SHP77 (cell line): Measurements from ENCODE around the gene ABCA13.
"Not testable (repeated sequence)": the region's sequence is repeated elsewhere in the genome, so short reads cannot be mapped to it uniquely, and the experiment has no call there.

Source experiments
- DNase-seq, 2 experiments: peaks; one replicate each; lab custom pipeline; 2025; lab: John Stamatoyannopoulos, UW

Gene ABCA13

DNA sequence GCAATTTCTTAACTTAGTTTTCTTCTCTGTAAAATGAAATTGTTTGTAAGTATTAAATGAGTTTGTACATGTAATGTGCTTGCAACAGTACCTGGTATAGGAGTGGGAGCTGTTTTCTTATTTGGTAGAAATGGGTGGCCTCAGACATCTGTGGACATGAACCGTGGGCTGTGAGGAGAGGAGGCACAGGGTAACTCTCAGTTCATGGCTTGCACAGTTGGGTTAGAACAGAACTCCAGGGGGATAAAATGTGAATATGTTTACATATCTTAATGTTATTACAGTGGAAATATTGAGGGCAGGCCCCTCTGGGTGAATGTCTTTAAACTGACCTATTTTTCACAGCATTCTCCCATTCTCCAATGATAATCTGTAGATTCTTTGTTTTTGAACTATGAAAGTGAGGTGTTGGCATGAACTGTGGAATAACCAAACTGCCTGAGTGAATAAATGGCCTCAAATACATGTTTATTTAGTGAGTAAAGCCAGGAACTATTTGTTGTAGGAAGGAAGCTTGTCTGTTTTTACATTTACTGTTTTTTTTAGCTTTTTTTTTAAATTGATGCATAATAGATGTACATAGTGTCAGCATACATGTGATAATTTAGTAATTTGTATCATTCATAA, 2.6 kb downstream of the ABCA13 start:
- DNase-seq: no peak

DNA sequence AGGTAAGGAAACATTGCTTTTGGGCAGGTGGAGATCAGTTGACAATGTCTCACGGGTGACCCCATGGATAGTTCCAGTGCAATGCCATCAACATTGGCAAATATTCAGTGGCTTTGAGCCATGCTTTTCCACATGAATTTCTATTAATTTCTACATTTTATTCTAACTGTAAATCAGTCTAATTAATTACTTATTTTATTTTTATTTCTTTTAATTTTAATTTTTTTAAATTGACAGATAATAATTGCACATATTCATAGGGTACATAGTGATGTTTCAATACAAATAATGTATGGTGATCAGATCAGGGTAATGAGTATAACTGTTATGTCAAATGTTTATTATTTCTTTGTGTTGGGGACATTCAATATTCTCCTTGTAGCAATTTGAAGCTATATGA, 3.8 kb downstream of the ABCA13 start:
- no peak for DNase-seq

DNA sequence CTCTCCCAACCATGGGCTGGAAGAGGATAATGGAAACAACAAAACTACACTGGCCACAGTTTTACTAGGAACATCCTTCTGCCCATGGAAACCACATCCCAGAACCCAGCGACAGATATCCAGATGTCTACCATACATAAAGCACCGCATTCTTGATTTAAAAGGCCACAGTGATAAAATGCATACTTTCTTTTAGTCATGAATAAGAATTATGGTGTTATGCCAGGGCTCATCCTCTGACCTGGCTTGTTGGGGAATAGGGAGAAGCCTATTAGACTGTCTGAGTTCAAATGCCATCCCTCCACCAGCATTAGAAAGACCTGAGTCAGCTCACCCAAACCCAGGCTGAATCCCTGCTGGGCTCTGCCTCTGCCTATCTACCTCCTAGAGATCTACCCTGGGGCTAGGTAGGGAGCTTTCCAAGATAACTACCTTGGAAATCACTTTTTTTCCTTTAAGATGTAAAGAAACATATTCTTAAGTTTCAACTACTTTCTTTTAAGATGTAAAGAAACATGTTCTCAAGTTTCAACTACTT, 5.2 kb downstream of the ABCA13 start:
- no peak for DNase-seq

DNA sequence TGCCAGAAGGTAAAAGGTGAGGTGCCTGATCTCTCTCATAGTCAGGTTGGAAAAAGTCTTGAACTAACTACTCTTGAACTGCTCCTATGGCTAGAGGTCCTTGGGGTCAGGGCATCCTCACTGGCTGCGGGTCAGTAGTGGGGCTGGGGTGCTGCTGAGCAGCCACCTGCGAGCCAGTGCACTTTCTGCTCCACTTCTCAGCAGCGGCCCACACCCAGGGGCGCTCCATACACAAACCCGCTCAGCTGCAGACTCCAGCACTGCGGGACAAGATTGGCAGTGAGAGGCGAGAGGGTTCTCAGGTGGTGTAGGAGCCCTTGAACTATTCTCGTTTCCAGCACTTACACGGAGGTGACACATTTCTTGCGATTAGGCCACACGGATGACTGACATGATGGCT, 6.0 kb downstream of the ABCA13 start:
- no peak for DNase-seq

DNA sequence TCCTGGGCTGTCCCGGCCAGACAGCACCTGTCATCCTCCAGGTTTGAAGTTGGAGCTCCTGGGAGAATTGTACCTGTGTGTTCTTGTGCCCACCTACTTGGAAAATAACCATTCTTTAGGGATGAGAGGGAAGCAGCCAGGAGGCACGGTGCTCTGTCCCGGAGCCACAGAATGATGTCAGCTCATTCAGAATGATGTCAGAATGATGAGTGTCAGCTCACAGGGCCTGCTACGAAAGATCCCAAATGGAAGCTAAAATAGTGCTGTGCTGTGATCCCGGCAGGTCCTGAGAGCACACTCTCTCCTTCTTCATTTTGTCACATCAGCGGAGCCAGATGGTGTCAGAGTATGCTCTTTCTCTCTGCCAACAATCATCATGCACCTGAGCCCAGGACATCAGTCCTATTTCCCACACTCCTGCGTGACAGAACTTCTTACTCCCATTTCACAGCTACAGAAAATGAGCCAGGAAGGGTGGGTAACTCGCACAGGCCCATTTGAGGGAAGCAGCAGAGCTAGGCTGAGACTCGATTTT, 8.3 kb downstream of the ABCA13 start:
- no peak for DNase-seq

DNA sequence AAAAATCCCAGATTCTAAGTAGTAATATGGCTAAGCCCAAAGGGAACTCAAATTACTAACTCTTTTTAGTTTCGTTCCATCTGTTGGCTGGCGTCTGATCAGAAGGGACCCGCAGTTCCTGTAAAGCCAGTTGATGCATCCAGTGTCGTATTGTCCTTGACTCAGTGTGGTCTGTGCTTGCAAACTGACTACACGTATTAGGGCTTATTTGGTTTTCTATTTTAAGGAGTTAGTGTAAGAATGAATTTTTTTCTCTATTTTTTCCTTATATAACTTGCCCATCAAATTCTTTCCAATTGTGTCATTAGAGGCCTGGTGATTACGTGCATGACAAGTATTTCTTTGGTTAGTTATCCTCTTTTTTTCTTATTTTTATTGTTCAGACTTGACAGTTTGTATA, 9.7 kb downstream of the ABCA13 start:
- no peak for DNase-seq

DNA sequence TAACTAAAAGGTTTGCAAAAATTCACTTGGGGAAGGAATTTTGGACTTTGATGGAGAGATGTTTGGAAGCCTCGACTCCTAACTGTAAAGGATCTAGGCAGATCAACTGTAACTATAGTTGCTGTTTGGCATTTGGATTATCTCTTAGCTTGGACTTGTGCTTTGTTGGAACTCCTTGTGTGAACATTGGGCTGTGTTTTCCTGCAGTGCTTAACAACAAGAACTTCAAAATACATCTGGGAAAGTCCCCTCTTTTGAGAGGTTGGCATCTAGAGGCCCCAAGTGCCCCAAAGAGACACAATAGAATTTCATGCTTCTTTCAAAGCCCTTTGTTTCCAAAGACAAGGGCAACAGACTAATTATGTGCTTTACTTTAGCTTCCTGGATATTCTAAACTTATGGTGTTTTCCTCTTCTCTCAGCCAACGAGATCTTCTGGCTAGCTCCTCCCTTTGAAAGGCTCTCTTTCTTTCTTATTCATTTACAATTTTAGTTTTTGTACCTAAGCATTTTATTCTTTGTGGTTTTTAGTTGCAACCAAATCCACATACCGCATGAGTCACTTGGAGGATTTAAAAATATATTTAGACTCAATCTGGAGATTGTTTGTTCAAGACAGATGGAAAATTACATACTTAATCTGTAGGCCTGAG, 11.6 kb downstream of the ABCA13 start:
- DNase-seq: no peak

DNA sequence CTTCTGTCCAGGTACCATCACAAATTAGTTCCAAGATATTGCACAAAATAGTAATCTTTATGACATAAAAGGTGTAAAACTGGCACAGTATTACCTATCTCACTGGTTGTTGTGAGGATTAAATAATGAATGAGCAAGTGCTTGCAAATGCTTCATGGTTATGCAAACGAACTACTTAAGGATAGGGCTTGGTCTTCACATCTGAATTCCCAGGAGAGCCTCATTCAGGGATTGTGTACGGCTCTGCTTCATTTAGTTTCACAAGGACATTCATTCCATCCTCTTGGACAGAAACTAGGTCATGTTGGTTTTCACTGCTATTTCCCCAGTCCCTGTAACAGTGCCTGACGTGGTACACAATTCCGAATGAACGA, 12.1 kb downstream of the ABCA13 start:
- no peak for DNase-seq

DNA sequence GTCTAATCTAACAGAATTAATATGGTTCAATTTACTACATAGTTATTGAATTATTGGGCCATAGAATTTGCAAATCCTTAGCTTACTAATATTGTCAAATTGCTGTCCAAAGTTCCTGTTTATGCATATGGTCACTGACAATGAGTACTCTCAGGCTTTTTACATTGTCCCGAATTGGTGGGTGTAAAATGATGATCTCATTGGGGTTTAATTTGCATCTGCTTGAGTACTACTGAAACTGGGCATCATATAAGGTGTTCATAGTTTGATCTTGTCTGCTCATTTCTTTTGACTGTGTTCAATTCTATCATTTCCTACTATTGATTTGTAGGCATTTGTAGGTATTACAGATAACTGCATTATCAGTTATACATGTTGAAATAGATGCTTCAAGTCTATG, 12.7 kb downstream of the ABCA13 start:
- DNase-seq: no peak

DNA sequence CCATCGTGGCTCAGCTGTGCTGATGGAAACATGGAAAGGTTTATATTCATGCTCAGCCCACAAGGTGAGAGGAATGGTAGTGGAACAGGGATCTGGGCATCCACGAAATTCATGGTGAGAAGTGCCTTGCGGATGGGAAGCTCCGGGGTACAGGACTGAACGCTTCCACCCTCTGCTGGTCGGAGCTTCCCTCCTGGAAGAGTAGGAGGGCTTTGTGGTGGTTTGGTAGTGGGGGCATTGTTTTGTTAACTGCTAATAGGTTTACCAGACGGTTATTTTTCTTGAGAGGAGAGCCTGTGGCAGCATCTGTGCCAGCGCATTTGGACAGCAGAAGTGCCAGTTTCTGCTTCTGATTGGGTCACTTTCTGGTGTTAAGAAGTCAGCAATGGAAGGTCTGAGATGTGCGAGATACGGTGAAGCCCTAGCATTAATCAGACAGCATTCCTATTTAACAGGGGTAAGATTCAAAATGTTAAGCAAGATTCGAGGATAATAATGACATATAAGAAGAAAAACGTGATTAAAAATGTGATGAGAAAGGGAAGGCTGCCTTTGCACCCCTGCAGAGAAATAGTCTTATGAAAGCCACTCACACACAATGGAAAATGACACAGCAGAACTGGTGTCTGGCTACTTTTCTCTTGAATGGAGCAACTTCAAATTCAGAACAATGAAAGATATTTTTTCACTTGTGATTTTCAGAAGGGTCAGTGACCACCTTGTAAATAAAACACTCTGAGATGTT, 17.7 kb downstream of the ABCA13 start:
- DNase-seq: no peak

DNA sequence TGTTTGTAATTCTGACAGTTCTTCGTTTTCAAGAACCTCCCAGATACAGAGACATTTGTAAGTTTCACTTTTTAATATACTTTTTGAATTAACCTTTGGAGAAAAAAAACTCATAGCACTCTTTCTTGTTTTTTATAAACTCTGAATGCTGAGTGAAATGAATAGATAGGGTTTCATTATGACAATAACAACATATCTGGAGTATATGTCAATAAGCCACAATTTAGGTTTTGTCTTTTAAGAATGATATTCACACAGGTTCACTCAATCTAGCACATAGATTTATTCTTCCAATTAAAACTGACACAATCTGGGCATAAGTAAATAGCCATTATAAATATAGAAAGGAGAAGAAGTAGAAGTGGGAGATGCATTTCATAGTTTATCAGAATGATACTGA, 21.7 kb downstream of the ABCA13 start:
- no peak for DNase-seq

DNA sequence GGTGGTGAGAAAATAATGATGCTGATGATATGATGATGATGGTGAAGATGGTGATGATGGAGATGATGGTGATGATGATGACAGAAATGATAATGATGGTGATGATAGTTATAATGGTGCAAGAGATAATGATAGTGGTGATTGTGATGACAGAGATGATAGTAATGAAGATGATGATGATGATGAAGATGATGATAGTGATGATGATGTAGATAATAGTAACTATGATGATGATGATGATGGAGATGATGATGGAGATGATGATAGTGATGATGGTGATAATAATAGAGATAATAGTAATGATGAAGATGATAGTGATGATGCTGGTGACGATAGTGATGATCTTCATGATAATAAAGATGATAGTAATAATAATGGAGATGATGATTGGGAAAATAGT, 22.2 kb downstream of the ABCA13 start:
- DNase-seq: no peak

DNA sequence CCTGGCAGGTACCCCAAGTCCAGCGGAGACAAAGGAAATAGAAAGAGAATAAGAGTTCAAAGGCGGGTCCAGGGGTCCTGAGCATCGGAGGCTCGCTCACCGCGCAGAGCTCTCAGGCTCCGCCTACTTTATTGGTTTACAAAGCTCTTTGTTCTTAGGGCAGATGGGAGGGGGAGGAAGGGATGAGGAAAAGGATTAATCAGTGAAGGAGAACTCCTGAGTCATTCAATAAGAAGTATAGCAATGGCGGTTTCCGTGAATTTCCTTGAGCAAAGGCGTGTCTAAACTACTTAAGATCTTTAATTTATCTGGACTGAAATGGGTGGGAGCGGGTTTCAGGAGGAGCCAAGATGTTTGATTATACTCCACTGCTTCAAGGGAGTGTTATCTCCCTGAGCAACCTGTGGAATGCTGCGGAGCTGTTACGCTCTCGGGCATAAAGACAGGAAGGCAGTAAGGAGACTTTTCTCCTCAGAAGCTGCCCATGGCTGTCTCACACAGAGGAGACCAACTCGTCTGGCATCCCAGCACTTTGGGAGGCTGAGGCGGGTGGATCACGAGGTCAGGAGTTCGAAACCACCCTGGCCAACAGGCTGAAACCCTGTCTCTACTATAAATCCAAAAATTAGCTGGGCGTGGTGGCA, 29.8 kb downstream of the ABCA13 start:
- not testable (repeated sequence) for DNase-seq

DNA sequence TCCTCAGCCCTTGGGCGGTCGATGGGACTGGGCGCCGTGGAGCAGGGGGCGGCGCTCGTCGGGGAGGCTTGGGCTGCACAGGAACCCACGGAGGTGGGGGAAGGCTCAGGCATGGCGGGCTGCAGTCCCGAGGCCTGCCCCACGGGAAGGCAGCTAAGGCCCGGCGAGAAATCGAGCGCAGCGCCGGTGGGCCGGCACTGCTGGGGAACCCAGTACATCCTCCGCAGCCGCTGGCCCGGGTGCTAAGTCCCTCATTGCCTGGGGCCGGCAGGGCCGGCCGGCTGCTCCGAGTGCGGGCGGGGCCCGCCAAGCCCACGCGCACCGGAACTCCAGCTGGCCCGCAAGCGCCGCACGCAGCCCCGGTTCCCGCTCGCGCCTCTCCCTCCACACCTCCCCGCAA, 31.7 kb downstream of the ABCA13 start:
- DNase-seq: not testable (repeated sequence)

DNA sequence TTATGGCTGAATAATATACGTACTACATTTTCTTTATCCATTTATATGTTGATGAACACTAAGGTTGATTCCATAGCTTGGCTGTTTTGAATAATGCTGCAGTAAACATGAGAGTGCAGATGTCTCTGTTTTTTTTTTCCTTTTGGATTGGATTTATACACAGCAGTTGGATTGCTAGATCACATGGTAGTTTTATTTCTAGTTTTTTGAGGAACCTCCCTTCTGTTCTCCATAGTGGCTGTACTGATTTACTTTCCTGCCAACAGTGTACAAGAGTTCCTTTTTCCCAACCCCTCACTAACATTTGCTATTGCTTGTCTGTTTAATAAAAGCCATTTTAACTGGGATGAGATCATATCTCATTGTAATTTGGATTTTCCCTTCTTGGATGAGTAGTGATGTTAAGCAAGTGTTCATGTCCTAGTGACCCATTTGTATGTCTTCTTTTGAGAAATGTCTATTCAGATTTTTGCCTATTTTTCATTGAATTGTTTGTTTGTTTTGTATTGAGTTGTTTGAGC, 36.0 kb downstream of the ABCA13 start:
- DNase-seq: no peak

DNA sequence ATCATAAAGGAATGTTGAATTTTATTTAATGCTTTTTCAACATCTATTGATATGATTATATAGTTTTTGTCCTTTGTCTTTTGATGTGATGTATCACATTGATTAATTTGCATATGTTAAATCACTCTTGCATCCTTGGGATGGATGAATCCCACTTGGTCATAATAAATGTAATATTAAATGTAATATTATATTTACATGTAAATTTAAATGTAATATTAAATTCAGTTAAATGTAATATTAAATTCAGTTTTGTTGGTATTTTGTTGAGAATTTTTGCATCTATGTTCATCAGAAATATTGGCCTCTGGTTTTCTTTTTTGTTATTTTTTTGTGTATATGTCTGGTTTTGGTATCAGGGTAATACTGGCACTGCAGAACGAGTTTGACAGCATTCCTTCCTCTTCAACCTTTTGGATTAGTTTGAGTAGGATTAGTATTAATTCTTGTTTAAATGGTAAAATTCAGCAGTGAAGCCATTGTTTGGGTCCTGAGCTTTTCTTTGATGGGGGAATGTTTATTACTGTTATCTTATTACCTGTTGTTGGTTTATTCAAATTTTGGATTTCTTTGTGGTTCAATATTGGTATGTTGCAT, 37.8 kb downstream of the ABCA13 start:
- no peak for DNase-seq

DNA sequence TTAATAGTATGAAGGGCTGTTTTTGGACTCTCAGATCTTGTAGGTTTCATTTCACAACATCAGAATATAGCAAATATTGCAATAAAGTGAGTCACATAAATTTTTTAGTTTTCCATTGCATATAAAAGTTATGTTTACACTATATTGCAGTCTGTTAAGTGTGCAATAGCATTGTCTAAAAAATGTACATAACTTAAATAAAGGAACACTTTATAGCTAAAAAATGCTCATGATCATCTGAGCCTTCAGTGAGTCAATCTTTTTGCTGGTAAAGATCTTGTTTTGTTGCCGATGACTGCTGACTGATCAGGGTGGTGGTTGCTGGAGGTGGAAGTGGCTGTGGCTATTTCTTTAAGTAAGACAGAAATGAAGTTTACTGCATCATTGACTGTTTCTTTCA, 42.0 kb downstream of the ABCA13 start:
- DNase-seq: no peak

DNA sequence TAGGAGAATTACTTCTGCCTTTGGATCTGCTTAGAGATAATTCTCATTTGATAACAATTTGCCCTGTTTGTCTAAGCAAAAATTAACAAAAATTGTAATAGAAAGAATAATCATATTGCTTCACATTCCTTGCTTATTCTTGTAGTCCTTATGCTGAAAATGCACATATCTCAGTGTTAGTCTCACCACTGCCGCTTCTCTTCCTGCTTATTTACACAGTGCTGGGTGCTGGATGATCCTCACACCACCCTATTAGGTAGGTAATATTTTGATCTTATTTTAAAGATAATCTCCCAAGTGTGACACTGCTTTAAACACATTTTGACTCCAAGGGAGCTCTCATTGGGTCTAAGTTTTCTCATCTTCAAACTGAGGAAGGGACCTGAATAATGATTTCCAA, 46.0 kb downstream of the ABCA13 start:
- no peak for DNase-seq

DNA sequence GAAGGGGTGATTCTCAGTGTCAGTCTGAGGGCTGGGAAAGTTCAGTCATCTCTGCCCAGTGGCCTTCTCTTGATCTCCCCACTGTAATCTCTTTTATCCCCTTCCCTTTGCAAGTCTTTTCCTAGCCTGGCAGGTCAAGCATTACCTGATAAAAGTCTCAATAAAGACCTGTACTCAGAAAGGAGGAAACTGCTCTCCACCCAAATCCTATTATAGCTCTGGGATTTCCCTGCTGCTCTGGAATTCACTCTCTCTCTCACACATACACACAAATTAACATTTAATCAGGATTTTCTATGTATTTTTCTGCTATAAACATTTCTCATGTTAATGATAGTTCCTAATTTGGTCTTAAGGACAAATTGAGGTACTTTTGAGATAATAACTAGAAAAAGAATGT, 46.5 kb downstream of the ABCA13 start:
- no peak for DNase-seq

DNA sequence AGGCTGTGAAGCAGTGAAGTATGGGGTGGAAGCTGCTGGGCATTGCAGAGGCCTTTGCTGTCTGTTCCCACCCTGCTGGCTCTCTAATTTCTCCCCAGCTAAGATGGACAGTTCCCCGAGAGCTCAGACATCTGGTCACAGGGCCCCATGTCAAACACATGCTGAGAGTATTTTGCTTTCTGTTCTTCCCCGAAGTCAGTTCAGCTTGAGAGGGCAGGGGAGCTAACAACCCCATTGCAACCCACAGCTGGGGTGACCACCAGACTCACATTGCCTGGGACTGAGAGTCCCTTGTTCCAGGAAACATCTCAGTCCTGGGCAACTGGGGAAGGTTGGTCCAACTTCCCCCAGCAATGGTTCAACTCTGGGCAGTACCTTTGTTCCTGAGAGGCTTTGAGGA, 52.8 kb downstream of the ABCA13 start:
- DNase-seq: no peak

DNA sequence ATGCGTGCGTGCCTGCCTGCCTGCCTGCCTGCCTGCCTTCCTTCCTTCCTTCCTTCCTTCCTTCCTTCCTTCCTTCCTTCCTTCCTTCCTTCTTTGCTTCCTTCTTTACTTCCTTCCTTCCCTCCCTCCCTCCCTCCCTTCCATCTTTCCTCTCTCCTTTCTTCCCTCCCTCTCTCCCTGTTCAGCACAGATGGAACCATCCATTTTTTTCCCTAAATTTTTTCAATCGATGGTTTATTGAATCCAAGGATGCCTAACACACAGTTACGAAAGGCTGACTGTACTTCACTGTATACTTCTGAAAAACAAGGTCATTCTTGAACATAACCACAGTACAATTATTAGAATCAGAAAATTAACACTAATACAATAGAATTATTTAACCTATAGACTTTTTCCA, 53.8 kb downstream of the ABCA13 start:
- no peak for DNase-seq

DNA sequence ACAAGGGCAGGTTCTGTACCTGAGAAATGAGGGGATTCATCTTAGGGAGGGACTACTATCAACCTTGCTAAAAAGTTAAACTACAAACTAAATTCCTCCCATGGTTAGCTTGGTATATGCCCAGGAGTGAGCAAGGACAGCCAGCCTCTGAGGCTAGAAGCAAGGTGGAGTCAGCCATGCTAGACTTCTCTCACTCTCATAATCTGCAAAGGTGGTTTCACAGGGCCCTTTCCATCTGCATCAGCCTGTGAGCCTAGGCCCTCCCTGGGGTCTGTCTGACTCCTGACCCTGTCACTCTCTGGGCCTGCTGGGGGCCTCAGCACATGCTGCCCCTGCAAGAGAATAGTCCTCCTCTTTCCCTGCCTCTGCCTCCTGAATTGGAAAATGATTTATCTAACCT, 66.1 kb downstream of the ABCA13 start:
- no peak for DNase-seq
